ENCODE data around the gene MYRIP.

MYRIP gene

GRCh38 chr3:40200692-40201316 is 391.4 kb downstream of the MYRIP start:
- ATAC-seq: no peak
- TF ChIP-seq ZNF8 (CRISPR knock-in tag; IDR thresholded peaks at IDR 0.05): no peak
- no peak for TF ChIP-seq OSR1 (CRISPR knock-in tag; IDR thresholded peaks at IDR 0.05)
- TF ChIP-seq RARB (CRISPR knock-in tag; IDR thresholded peaks at IDR 0.05): no peak
- TF ChIP-seq, protein P1, sequence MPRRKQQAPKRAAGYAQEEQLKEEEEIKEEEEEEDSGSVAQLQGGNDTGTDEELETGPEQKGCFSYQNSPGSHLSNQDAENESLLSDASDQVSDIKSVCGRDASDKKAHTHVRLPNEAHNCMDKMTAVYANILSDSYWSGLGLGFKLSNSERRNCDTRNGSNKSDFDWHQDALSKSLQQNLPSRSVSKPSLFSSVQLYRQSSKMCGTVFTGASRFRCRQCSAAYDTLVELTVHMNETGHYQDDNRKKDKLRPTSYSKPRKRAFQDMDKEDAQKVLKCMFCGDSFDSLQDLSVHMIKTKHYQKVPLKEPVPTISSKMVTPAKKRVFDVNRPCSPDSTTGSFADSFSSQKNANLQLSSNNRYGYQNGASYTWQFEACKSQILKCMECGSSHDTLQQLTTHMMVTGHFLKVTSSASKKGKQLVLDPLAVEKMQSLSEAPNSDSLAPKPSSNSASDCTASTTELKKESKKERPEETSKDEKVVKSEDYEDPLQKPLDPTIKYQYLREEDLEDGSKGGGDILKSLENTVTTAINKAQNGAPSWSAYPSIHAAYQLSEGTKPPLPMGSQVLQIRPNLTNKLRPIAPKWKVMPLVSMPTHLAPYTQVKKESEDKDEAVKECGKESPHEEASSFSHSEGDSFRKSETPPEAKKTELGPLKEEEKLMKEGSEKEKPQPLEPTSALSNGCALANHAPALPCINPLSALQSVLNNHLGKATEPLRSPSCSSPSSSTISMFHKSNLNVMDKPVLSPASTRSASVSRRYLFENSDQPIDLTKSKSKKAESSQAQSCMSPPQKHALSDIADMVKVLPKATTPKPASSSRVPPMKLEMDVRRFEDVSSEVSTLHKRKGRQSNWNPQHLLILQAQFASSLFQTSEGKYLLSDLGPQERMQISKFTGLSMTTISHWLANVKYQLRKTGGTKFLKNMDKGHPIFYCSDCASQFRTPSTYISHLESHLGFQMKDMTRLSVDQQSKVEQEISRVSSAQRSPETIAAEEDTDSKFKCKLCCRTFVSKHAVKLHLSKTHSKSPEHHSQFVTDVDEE (CRISPR knock-in tag; IDR thresholded peaks at IDR 0.05): no peak
- TF ChIP-seq, protein P2, sequence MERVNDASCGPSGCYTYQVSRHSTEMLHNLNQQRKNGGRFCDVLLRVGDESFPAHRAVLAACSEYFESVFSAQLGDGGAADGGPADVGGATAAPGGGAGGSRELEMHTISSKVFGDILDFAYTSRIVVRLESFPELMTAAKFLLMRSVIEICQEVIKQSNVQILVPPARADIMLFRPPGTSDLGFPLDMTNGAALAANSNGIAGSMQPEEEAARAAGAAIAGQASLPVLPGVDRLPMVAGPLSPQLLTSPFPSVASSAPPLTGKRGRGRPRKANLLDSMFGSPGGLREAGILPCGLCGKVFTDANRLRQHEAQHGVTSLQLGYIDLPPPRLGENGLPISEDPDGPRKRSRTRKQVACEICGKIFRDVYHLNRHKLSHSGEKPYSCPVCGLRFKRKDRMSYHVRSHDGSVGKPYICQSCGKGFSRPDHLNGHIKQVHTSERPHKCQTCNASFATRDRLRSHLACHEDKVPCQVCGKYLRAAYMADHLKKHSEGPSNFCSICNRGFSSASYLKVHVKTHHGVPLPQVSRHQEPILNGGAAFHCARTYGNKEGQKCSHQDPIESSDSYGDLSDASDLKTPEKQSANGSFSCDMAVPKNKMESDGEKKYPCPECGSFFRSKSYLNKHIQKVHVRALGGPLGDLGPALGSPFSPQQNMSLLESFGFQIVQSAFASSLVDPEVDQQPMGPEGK (CRISPR knock-in tag; IDR thresholded peaks at IDR 0.05; ENCODE audit: borderline replicate concordance): no peak
- no peak for TF ChIP-seq CSRNP3 (CRISPR knock-in tag; IDR thresholded peaks at IDR 0.05)
- no peak for TF ChIP-seq GLIS3 (CRISPR knock-in tag; IDR thresholded peaks at IDR 0.05)
- TF ChIP-seq ZNF565 (CRISPR knock-in tag; conservative IDR thresholded peaks at IDR 0.05; ENCODE audit: low read depth): no peak
- TF ChIP-seq ISL1 (CRISPR knock-in tag; IDR thresholded peaks at IDR 0.05): no peak
- TF ChIP-seq ZC3H10 (CRISPR knock-in tag; IDR thresholded peaks at IDR 0.05): no peak
- TF ChIP-seq PPARA (CRISPR knock-in tag; IDR thresholded peaks at IDR 0.05; ENCODE audit: borderline replicate concordance): no peak
- TF ChIP-seq ARNTL (CRISPR knock-in tag; IDR thresholded peaks at IDR 0.05; ENCODE audit: borderline replicate concordance, low read depth): no peak
- no peak for TF ChIP-seq TCF4 (CRISPR knock-in tag; IDR thresholded peaks at IDR 0.05; ENCODE audit: borderline replicate concordance)
- TF ChIP-seq ESRRG (CRISPR knock-in tag; IDR thresholded peaks at IDR 0.05): no peak
- no peak for TF ChIP-seq BACH2 (CRISPR knock-in tag; IDR thresholded peaks at IDR 0.05; ENCODE audit: borderline replicate concordance)
- no peak for TF ChIP-seq TOX (CRISPR knock-in tag; IDR thresholded peaks at IDR 0.05; ENCODE audit: borderline replicate concordance)
- no peak for TF ChIP-seq CREB5 (CRISPR knock-in tag; IDR thresholded peaks at IDR 0.05; ENCODE audit: low read depth)
- TF ChIP-seq ZFP3 (CRISPR knock-in tag; IDR thresholded peaks at IDR 0.05): no peak
- TF ChIP-seq ZFP30 (CRISPR knock-in tag; IDR thresholded peaks at IDR 0.05): no peak

DNA sequence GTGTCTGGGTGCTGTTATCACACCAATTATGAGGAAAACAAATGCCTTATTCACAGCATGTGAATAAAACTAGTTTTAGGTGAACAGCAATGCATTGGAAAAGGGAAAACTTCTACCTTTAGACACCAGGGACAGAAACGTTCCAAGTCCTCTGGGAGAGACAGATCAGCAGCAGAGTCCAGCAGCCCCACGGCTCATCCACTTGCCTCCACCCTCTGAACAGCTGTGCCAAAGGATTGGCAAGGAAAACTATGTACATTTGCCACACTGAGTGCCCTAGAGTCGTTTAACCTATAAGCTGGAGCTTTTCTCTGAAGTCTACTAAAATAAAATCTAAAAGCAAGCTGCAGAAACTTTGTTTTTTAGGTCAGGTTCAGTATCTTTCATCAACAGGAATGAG is 392.4 kb downstream of the MYRIP start:
- no peak for TF ChIP-seq SNAI2 (CRISPR knock-in tag; IDR thresholded peaks at IDR 0.05)
- TF ChIP-seq CSRNP3 (CRISPR knock-in tag; IDR thresholded peaks at IDR 0.05): no peak

GRCh38 chr3:40206522-40206921 is 397.1 kb downstream of the MYRIP start:
- no peak for ATAC-seq
- TF ChIP-seq ZFP3 (CRISPR knock-in tag; IDR thresholded peaks at IDR 0.05) (no peak), ZNF70 (CRISPR knock-in tag; IDR thresholded peaks at IDR 0.05) (no peak), ZFP30 (CRISPR knock-in tag; IDR thresholded peaks at IDR 0.05) (no peak), CSRNP3 (CRISPR knock-in tag; IDR thresholded peaks at IDR 0.05) (no peak), ZC3H10 (CRISPR knock-in tag; IDR thresholded peaks at IDR 0.05) (no peak), CSDC2 (CRISPR knock-in tag; IDR thresholded peaks at IDR 0.05) (no peak), TCF4 (CRISPR knock-in tag; IDR thresholded peaks at IDR 0.05; ENCODE audit: borderline replicate concordance) (no peak), ZNF565 (CRISPR knock-in tag; conservative IDR thresholded peaks at IDR 0.05; ENCODE audit: low read depth) (no peak), GLIS3 (CRISPR knock-in tag; IDR thresholded peaks at IDR 0.05) (no peak), ESRRG (CRISPR knock-in tag; IDR thresholded peaks at IDR 0.05) (no peak)
- TF ChIP-seq, protein P1 (CRISPR knock-in tag; IDR thresholded peaks at IDR 0.05): no peak
- TF ChIP-seq, protein P2 (CRISPR knock-in tag; IDR thresholded peaks at IDR 0.05; ENCODE audit: borderline replicate concordance): no peak

More for the DNA sequence above, 392.4 kb downstream of the MYRIP start:
- ATAC-seq: no peak
